GM11168 (cell line): ENCODE data around the gene TBL1XR1.

Source experiments
- in situ Hi-C: fragments of 300-500 bp; cut with MboI; formaldehyde crosslinking; loops from one replicate; pipeline ENCODE4 v1.12.0; 2022; ENCODE audit warnings: low sequenced_read_pairs; ENCODE audit not compliant: unreplicated experiment

Gene TBL1XR1

GRCh38 chr3:176987901-176988650 lies 209.2 kb downstream of the TBL1XR1 start:
- in situ Hi-C loops, result no loop called here

- in situ Hi-C loops, result no loop called here
Observed at GRCh38 chr3:176978441-176978840, 218.8 kb downstream of the TBL1XR1 start.

GRCh38 chr3:176977331-176977730 lies 220.0 kb downstream of the TBL1XR1 start:
- in situ Hi-C loops, result no loop called here

GRCh38 chr3:176976586-176976985 lies 220.7 kb downstream of the TBL1XR1 start:
- in situ Hi-C loops, result no loop called here

- in situ Hi-C loops, result no loop called here
Observed at GRCh38 chr3:176974279-176974678, 223.0 kb downstream of the TBL1XR1 start.

- in situ Hi-C loops, result no loop called here
Observed at GRCh38 chr3:176971613-176972174, 225.6 kb downstream of the TBL1XR1 start.

GRCh38 chr3:176970770-176971169 lies 226.5 kb downstream of the TBL1XR1 start:
- in situ Hi-C loops, result no loop called here

- in situ Hi-C loops, result no loop called here
Observed at GRCh38 chr3:176969506-176969905, 227.8 kb downstream of the TBL1XR1 start.
